WTC11 (cell line): ENCODE data around the gene CFAP53. TPM values are rescaled to one million over a fixed set of nuclear protein-coding genes. Genes with fewer than 3 reads are reported as not detected.

Source experiments
- ATAC-seq: fragments of 200-7000 bp; cut with Tn5 transposase; 2 replicates; pipeline ENCODE4 v1.10.0; 2021; ENCODE audit warnings: mild to moderate bottlenecking, moderate library complexity
- CTCF ChIA-PET: fragments of 300-600 bp; sonication (Branson Sonifier 250); formaldehyde crosslinking; loops from one replicate; lab custom pipeline; 2021; ENCODE audit warnings: antibody characterized with exemption; lab: Charles Lee
- POLR2A ChIA-PET: fragments of 350-600 bp; sonication (Branson Sonifier 250); formaldehyde crosslinking; loops from one replicate; lab custom pipeline; 2021; ENCODE audit warnings: antibody characterized with exemption; lab: Charles Lee
- DNase-seq: peaks from one replicate; pipeline ENCODE4 v3.0.0; 2021; ENCODE audit warnings: low spot score
- H3K27ac Mint-ChIP-seq: 2 replicates; pipeline ENCODE4 v1.8.0; 2021; ENCODE audit warnings: mixed read lengths
- H3K27me3 Mint-ChIP-seq: 2 replicates; pipeline ENCODE4 v1.8.0; 2021; ENCODE audit warnings: low read depth, mild to moderate bottlenecking, moderate library complexity, mixed read lengths
- H3K36me3 Mint-ChIP-seq: 2 replicates; pipeline ENCODE4 v1.8.0; 2021; ENCODE audit warnings: mixed read lengths
- H3K4me1 Mint-ChIP-seq: 2 replicates; pipeline ENCODE4 v1.8.0; 2022; ENCODE audit warnings: mixed read lengths
- H3K4me3 Mint-ChIP-seq: 2 replicates; pipeline ENCODE4 v1.8.0; 2021; ENCODE audit warnings: mild to moderate bottlenecking, moderate library complexity, mixed read lengths
- H3K9me3 Mint-ChIP-seq: 2 replicates; pipeline ENCODE4 v1.8.0; 2021; ENCODE audit warnings: mixed read lengths
- ATF1 ChIP-seq: sonication (generic); formaldehyde crosslinking; IDR thresholded peaks from 2 replicates; pipeline ENCODE4 v1.8.1; 2023; ENCODE audit warnings: mild to moderate bottlenecking, moderate library complexity, missing genetic modification reagents
- ESRRA ChIP-seq: sonication (generic); formaldehyde crosslinking; IDR thresholded peaks from 2 replicates; pipeline ENCODE4 v1.8.1; 2022; ENCODE audit warnings: mild to moderate bottlenecking, missing genetic modification reagents, borderline replicate concordance
- GTF2I ChIP-seq: fragments of 250-450 bp; sonication (Bioruptor Pico); conservative IDR thresholded peaks from 2 replicates; pipeline ENCODE4 v1.4.0; 2021; ENCODE audit warnings: mild to moderate bottlenecking
- KAT7 ChIP-seq: sonication (generic); formaldehyde crosslinking; IDR thresholded peaks from 2 replicates; pipeline ENCODE4 v1.8.1; 2023; ENCODE audit warnings: missing genetic modification reagents, mild to moderate bottlenecking, borderline replicate concordance
- MYBL2 ChIP-seq: sonication (generic); formaldehyde crosslinking; IDR thresholded peaks from 2 replicates; pipeline ENCODE4 v1.8.1; 2023; ENCODE audit warnings: mild to moderate bottlenecking, moderate library complexity, missing genetic modification reagents
- NR1H2 ChIP-seq: sonication (generic); formaldehyde crosslinking; IDR thresholded peaks from 2 replicates; pipeline ENCODE4 v1.9.0; 2021; ENCODE audit warnings: mild to moderate bottlenecking, moderate library complexity, missing genetic modification reagents
- SMAD3 ChIP-seq: sonication (generic); formaldehyde crosslinking; IDR thresholded peaks from 2 replicates; pipeline ENCODE4 v1.8.0; 2022; ENCODE audit warnings: missing genetic modification reagents, mild to moderate bottlenecking, borderline replicate concordance
- ZNF416 ChIP-seq: fragments of 250-450 bp; sonication (Bioruptor Pico); IDR thresholded peaks from 2 replicates; pipeline ENCODE4 v1.9.0; 2021; ENCODE audit warnings: mild to moderate bottlenecking, inconsistent platforms
- ZNF671 ChIP-seq: fragments of 250-450 bp; sonication (Bioruptor Pico); IDR thresholded peaks from 2 replicates; pipeline ENCODE4 v1.8.0; 2021; ENCODE audit warnings: mild to moderate bottlenecking
- total RNA-seq: library from RNA; stranded (reverse); gene quantifications from 3 replicates; pipeline ENCODE4 v1.2.3, GENCODE V29; 2021
- TF ChIP-seq, protein P1 (sequence below): fragments of 250-450 bp; sonication (Bioruptor Pico); IDR thresholded peaks from 2 replicates; pipeline ENCODE4 v1.9.0; 2021; ENCODE audit warnings: moderate library complexity, mild to moderate bottlenecking, inconsistent platforms, borderline replicate concordance
- TF ChIP-seq, protein P2 (sequence below): fragments of 250-450 bp; sonication (Bioruptor Pico); IDR thresholded peaks from 2 replicates; pipeline ENCODE4 v1.9.0; 2021; ENCODE audit warnings: mild to moderate bottlenecking, borderline replicate concordance
- TF ChIP-seq, protein P3 (sequence below): sonication (generic); formaldehyde crosslinking; IDR thresholded peaks from 2 replicates; pipeline ENCODE4 v1.8.1; 2022; ENCODE audit warnings: mild to moderate bottlenecking, moderate library complexity, missing genetic modification reagents
- TF ChIP-seq, protein P4 (sequence below): sonication (generic); formaldehyde crosslinking; IDR thresholded peaks from 2 replicates; pipeline ENCODE4 v1.8.0; 2023; ENCODE audit warnings: missing genetic modification reagents, mild to moderate bottlenecking, borderline replicate concordance
- TF ChIP-seq, protein P5 (sequence below): sonication (generic); formaldehyde crosslinking; IDR thresholded peaks from 2 replicates; pipeline ENCODE4 v1.8.1; 2022; ENCODE audit warnings: low read depth, mild to moderate bottlenecking, moderate library complexity, missing genetic modification reagents, borderline replicate concordance
- TF ChIP-seq, protein P6 (sequence below): sonication (generic); formaldehyde crosslinking; conservative IDR thresholded peaks from 2 replicates; pipeline ENCODE4 v1.8.1; 2022; ENCODE audit warnings: mild to moderate bottlenecking, missing genetic modification reagents
- TF ChIP-seq, protein P7 (sequence below): sonication (generic); formaldehyde crosslinking; IDR thresholded peaks from 2 replicates; pipeline ENCODE4 v1.8.0; 2023; ENCODE audit warnings: missing genetic modification reagents
- TF ChIP-seq, protein P8 (sequence below): sonication (generic); formaldehyde crosslinking; IDR thresholded peaks from 2 replicates; pipeline ENCODE4 v1.8.0; 2022; ENCODE audit warnings: missing genetic modification reagents

The CFAP53 gene
- total RNA-seq, 1 experiment from 2014 or later = 0.26 TPM

DNA sequence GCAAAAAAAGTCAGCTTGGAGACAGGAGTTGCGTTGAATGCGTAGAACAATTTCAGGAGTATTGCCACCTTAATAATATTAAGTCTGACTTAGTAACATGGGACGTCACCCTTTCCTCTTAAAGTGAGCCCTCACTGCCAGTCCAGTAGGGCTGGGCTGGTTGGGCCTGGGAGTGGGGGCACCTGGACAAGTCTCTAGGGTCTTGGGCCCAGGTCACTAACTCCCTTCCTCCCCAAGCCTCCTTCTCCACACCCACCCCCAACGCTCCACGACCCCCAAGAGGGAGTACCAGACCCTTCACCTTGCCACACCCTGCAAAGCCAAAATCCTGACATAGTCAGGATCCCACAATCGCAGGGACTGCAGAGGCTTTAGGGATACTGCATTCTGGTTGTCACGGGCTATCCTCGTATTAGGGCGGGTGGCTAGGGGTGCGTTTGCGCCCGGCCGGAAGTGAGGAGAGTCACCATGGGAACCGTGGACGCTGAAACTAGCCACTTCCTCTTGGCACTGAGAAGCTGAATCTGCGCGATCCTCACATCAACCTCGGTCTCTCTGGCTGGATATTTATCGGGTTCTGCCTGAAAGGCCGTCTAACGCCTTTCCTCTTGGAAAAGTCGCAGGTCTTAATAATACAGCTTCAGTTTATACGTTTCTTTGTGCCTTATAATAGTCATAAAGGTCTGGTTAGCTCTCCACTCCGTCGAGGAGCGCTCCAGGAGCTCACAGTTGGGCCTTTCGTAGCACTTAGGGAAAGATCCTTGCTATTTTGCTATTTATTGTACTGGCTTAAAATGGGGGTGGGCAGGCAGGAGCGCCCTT lies 31.5 kb upstream of the CFAP53 start (continued):
- no peak for TF ChIP-seq NR1H2 (CRISPR knock-in tag)
- no peak for TF ChIP-seq ZNF416 (CRISPR knock-in tag)
- TF ChIP-seq, protein P1, sequence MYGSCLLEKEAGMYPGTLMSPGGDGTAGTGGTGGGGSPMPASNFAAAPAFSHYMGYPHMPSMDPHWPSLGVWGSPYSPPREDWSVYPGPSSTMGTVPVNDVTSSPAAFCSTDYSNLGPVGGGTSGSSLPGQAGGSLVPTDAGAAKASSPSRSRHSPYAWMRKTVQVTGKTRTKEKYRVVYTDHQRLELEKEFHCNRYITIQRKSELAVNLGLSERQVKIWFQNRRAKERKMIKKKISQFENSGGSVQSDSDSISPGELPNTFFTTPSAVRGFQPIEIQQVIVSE (CRISPR knock-in tag) = no peak
- TF ChIP-seq, all 79 proteins: peak for 0

DNA sequence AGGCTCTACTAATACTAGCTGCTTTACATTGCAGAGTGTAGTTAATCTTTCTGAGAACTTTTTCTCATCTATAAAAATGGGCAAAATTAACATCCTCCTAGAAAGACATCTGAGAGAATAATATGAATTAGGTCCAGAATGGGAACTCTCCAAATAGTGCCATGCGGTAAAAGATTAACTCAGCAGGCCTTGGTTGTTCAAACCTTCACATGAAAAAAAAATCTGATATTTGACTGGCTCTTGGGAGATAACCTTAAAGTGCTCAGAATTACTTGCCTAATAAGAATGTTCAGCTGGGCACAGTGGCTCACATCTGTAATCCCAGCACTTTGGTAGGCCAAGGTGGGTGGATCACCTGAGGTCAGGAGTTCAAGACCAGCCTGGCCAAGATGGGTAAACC lies 26.7 kb upstream of the CFAP53 start:
- Mint-ChIP-seq H3K36me3 (no peaks in the 10 kb centered on the region), H3K4me1 (peaks cover 5% of the 10 kb centered on the region; the same call in 1 of the 2 replicates), H3K9me3 (peaks cover 8% of the 10 kb centered on the region), H3K27ac (no peak overlapping the region), H3K4me3 (no peak overlapping the region), H3K27me3 (peaks cover 39% of the 10 kb centered on the region)
- ATAC-seq (no peak), DNase-seq (no peak)
- ChIA-PET POLR2A (no interaction called here), CTCF (no interaction called here)
- TF ChIP-seq, protein P2, sequence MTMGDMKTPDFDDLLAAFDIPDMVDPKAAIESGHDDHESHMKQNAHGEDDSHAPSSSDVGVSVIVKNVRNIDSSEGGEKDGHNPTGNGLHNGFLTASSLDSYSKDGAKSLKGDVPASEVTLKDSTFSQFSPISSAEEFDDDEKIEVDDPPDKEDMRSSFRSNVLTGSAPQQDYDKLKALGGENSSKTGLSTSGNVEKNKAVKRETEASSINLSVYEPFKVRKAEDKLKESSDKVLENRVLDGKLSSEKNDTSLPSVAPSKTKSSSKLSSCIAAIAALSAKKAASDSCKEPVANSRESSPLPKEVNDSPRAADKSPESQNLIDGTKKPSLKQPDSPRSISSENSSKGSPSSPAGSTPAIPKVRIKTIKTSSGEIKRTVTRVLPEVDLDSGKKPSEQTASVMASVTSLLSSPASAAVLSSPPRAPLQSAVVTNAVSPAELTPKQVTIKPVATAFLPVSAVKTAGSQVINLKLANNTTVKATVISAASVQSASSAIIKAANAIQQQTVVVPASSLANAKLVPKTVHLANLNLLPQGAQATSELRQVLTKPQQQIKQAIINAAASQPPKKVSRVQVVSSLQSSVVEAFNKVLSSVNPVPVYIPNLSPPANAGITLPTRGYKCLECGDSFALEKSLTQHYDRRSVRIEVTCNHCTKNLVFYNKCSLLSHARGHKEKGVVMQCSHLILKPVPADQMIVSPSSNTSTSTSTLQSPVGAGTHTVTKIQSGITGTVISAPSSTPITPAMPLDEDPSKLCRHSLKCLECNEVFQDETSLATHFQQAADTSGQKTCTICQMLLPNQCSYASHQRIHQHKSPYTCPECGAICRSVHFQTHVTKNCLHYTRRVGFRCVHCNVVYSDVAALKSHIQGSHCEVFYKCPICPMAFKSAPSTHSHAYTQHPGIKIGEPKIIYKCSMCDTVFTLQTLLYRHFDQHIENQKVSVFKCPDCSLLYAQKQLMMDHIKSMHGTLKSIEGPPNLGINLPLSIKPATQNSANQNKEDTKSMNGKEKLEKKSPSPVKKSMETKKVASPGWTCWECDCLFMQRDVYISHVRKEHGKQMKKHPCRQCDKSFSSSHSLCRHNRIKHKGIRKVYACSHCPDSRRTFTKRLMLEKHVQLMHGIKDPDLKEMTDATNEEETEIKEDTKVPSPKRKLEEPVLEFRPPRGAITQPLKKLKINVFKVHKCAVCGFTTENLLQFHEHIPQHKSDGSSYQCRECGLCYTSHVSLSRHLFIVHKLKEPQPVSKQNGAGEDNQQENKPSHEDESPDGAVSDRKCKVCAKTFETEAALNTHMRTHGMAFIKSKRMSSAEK = no peak
- TF ChIP-seq KAT7 = no peak
- TF ChIP-seq, protein P3, sequence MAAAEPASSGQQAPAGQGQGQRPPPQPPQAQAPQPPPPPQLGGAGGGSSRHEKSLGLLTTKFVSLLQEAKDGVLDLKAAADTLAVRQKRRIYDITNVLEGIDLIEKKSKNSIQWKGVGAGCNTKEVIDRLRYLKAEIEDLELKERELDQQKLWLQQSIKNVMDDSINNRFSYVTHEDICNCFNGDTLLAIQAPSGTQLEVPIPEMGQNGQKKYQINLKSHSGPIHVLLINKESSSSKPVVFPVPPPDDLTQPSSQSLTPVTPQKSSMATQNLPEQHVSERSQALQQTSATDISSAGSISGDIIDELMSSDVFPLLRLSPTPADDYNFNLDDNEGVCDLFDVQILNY (CRISPR knock-in tag) = no peak
- TF ChIP-seq MYBL2 (CRISPR knock-in tag) = no peak
- TF ChIP-seq ATF1 = no peak
- TF ChIP-seq, protein P4, sequence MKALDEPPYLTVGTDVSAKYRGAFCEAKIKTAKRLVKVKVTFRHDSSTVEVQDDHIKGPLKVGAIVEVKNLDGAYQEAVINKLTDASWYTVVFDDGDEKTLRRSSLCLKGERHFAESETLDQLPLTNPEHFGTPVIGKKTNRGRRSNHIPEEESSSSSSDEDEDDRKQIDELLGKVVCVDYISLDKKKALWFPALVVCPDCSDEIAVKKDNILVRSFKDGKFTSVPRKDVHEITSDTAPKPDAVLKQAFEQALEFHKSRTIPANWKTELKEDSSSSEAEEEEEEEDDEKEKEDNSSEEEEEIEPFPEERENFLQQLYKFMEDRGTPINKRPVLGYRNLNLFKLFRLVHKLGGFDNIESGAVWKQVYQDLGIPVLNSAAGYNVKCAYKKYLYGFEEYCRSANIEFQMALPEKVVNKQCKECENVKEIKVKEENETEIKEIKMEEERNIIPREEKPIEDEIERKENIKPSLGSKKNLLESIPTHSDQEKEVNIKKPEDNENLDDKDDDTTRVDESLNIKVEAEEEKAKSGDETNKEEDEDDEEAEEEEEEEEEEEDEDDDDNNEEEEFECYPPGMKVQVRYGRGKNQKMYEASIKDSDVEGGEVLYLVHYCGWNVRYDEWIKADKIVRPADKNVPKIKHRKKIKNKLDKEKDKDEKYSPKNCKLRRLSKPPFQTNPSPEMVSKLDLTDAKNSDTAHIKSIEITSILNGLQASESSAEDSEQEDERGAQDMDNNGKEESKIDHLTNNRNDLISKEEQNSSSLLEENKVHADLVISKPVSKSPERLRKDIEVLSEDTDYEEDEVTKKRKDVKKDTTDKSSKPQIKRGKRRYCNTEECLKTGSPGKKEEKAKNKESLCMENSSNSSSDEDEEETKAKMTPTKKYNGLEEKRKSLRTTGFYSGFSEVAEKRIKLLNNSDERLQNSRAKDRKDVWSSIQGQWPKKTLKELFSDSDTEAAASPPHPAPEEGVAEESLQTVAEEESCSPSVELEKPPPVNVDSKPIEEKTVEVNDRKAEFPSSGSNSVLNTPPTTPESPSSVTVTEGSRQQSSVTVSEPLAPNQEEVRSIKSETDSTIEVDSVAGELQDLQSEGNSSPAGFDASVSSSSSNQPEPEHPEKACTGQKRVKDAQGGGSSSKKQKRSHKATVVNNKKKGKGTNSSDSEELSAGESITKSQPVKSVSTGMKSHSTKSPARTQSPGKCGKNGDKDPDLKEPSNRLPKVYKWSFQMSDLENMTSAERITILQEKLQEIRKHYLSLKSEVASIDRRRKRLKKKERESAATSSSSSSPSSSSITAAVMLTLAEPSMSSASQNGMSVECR (CRISPR knock-in tag) = no peak
- no peak for TF ChIP-seq ZNF671 (CRISPR knock-in tag)
- no peak for TF ChIP-seq SMAD3
- no peak for TF ChIP-seq GTF2I (CRISPR knock-in tag)
- TF ChIP-seq ESRRA = no peak
- TF ChIP-seq, protein P5, sequence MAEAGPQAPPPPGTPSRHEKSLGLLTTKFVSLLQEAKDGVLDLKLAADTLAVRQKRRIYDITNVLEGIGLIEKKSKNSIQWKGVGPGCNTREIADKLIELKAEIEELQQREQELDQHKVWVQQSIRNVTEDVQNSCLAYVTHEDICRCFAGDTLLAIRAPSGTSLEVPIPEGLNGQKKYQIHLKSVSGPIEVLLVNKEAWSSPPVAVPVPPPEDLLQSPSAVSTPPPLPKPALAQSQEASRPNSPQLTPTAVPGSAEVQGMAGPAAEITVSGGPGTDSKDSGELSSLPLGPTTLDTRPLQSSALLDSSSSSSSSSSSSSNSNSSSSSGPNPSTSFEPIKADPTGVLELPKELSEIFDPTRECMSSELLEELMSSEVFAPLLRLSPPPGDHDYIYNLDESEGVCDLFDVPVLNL (CRISPR knock-in tag) = no peak
- TF ChIP-seq, protein P6, sequence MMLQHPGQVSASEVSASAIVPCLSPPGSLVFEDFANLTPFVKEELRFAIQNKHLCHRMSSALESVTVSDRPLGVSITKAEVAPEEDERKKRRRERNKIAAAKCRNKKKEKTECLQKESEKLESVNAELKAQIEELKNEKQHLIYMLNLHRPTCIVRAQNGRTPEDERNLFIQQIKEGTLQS (CRISPR knock-in tag) = no peak
- TF ChIP-seq, protein P7, sequence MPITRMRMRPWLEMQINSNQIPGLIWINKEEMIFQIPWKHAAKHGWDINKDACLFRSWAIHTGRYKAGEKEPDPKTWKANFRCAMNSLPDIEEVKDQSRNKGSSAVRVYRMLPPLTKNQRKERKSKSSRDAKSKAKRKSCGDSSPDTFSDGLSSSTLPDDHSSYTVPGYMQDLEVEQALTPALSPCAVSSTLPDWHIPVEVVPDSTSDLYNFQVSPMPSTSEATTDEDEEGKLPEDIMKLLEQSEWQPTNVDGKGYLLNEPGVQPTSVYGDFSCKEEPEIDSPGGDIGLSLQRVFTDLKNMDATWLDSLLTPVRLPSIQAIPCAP (CRISPR knock-in tag) = no peak
- TF ChIP-seq, protein P8, sequence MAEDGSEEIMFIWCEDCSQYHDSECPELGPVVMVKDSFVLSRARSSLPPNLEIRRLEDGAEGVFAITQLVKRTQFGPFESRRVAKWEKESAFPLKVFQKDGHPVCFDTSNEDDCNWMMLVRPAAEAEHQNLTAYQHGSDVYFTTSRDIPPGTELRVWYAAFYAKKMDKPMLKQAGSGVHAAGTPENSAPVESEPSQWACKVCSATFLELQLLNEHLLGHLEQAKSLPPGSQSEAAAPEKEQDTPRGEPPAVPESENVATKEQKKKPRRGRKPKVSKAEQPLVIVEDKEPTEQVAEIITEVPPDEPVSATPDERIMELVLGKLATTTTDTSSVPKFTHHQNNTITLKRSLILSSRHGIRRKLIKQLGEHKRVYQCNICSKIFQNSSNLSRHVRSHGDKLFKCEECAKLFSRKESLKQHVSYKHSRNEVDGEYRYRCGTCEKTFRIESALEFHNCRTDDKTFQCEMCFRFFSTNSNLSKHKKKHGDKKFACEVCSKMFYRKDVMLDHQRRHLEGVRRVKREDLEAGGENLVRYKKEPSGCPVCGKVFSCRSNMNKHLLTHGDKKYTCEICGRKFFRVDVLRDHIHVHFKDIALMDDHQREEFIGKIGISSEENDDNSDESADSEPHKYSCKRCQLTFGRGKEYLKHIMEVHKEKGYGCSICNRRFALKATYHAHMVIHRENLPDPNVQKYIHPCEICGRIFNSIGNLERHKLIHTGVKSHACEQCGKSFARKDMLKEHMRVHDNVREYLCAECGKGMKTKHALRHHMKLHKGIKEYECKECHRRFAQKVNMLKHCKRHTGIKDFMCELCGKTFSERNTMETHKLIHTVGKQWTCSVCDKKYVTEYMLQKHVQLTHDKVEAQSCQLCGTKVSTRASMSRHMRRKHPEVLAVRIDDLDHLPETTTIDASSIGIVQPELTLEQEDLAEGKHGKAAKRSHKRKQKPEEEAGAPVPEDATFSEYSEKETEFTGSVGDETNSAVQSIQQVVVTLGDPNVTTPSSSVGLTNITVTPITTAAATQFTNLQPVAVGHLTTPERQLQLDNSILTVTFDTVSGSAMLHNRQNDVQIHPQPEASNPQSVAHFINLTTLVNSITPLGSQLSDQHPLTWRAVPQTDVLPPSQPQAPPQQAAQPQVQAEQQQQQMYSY (CRISPR knock-in tag) = no peak
